Stimulated activated CD4-positive, alpha-beta T cell treated with anti-CD3 and anti-CD28 coated beads, Interleukin-1b, Interleukin-23, amount 100 ng/mL, for 4 hours (primary cell): Measurements from ENCODE around the gene SCARF2.
"Not testable (repeated sequence)": the region's sequence is repeated elsewhere in the genome, so short reads cannot be mapped to it uniquely, and the experiment has no call there.

Experiments used
- DNase-seq, 2 donors: peaks; one replicate each; pipeline ENCODE4 v3.0.0-alpha.2; 2020; ENCODE audit warnings: low read depth in 2 of 2

The SCARF2 gene

DNA sequence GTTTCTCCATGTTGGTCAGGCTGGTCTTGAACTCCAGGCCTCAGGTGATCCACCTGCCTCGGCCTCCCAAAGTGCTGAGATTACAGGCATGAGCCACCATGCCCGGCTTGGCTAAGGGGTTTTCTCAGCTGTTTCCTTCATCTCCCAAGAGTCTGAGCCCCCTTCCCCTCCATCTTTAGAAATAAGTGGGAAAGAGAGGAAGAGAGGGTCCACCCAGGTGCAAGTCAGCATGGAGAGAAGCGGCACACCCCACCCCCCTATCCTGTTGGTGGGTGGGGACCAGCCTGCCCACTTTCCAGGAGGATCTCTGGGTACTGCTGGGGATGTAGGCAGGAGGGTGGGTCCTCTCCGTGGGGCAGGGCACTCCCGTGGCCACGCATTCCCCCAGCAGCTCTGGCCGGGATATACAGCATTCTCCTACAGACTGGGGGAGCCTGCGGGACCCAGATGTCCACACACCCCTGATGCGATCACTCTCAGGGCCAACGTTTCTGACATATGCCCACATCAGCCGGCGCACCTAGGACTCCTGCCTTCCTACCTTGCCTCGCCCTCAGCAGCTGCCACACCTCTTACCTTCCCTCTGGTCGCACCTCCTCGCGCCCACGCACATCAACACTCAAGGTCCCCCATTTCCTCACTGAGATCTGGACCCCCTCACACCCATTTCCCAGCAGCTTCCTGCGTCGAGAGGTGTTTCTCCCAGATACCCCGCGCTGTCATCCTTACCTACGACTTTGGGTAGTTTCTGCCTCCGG is 8.9 kb downstream of the SCARF2 start:
- DNase-seq, result no peak

DNA sequence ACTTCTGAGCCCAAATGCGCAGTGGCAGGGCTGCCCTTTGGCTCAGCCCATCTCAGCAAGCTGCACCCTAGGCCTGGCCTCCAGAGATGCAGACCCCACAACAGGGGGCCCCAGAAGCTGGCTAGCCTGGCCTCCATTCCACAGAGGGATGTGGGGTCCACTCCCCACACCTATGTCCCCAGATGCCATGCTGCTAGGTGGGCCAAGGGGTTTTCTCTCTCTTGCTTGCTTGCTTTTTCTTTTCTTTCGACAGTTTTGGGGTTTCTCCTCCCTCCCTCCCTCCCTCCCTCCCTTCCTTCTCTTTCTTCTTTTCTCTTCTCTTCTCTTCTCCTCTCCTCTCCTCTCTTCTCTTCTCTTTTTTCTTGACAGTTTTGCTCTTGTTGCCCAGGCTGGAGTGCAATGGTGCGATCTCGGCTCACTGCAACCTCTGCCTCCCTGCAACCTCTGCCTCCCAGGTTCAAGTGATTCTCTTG is 9.6 kb downstream of the SCARF2 start:
- no peak for DNase-seq

DNA sequence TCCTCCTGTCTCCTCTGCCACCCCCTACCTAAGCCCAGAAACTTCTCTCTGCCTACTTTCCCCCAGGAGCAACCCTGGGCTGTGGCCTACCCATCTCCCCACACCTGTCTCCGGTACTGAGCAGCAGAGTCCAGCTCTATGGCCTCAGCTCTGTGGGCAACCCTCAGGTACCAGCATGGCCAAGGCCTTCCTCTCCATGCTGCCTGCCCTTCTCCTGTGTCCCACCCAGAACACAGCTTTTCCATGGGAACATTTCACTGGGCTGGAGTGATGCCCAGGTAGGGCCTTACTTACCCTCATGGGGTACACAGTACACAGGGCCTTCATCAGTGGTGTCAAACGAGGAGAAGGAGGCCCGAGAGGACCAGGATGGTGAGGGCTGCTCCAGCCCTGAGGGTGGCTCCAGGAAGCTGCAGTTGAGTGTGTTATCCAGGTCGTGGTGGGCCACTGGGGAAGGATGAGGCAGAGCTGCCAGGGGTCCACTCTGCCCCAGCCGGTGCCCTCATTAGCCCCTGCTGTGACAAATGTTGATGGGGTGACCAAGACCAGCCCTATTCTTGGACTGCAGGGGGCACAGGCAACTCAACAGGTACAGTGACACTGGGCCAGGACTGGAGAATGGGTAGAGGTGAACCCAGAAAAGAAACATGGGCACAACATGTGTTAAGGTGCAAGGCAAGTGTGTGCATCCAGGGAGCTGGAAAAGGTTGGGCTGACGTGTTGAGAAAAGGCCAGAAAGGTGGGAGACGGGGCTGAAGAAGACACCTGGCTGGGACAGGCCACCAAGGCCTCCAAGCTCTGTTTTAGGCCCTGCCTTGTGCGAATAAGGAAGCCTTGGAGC is 10.3 kb downstream of the SCARF2 start:
- no peak for DNase-seq

DNA sequence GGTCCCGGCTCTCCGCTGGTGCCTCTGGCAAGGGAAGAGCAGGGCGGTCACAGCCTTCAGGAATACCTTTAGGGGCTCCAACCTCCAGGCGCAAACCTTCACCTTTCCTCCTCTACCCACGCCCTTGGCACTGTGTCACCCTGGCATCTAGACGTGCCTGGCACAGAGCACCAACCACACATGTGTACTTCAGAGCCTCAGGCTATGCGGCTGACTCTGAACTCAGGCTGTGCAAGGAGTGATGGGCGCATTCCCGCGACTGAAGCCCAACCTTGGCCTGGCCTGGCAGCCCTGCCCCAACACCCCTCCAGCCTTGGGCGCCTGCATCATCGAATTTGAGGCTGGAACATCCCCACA is 11.4 kb downstream of the SCARF2 start:
- DNase-seq, result no peak

DNA sequence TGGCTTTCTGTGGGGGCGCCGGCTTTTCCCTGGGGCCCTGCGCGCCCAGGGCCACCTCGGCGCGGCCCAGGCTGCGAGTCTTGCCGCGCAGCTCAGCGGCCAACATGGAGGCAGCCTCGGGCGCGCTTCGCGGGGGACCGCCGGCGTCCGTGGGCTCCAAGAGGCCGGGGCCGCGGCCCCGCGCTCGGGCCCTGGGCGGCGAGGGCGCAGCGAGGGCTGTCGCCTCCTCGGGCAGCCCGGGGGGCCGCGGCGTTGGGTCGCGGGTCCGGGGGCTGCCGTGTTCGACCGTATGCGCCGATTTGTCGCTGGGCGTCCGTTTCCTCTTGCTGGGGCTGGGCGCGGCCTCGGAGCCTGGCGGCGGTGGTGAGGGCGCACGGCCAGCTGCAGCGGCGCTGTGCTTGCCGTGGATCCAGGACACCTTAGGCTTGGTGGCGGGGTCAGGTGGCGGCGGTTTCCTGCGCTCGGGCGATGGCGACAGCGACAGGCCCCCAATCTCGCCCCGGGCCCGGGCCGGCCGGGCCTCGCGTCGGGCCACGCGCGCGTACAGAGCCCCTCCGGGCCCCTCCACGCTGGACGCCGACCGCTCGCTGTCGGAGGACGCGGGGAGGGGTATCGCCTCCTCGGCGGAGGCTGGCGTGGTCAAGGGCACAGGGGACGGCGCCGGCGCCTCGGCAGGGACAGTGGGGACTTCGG is 11.9 kb downstream of the SCARF2 start:
- DNase-seq, result no peak

DNA sequence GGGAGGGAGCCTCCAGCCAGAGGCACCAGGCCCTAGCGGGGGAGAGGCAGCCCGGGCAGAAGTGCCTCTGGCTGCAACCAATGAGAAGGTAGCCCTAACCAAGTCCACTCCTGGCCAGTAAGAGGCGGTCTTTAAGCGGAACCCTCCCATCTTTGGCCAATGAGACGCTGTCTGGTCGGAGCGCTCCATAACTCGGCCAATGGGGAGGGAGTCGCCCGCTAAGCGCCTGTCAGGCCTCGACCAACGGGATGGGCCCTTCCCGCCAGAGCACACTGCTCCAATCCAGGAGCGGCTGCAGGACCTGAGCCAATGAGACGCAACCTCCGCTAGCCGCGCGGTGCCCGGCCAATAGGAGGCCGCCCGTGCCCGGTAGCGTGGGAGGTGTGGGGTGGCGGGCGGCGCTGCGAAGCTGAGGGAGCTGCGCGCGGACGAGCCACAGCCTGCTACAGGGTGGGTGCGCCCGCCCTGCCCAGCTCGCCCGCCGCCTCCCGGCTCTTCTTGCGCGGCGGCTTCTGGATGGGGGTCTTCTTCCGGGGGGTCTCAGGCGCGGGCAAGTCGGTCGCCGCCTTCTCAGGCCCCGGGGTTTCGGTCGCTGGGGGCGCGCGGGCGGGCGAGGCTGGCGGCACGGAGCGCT is 12.6 kb downstream of the SCARF2 start:
- no peak for DNase-seq

DNA sequence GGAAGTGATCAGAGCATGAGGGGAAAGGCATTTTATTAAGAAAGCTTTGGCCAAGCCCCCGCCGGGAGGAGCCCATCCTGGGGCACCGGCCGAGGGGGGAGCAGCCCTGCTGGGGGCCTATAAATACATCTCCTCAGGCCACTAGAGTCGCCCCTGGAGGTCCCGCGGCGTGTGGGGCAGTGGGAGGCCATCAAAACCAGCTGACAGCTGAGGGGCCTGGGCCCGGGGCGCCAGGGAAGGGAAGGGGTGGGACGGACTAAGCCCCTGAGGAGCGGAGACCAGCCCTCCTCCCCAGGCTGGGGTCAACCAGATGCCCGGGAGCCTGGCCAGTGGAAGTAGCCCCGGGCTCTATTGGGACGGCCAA is 13.1 kb downstream of the SCARF2 start:
- no peak for DNase-seq

DNA sequence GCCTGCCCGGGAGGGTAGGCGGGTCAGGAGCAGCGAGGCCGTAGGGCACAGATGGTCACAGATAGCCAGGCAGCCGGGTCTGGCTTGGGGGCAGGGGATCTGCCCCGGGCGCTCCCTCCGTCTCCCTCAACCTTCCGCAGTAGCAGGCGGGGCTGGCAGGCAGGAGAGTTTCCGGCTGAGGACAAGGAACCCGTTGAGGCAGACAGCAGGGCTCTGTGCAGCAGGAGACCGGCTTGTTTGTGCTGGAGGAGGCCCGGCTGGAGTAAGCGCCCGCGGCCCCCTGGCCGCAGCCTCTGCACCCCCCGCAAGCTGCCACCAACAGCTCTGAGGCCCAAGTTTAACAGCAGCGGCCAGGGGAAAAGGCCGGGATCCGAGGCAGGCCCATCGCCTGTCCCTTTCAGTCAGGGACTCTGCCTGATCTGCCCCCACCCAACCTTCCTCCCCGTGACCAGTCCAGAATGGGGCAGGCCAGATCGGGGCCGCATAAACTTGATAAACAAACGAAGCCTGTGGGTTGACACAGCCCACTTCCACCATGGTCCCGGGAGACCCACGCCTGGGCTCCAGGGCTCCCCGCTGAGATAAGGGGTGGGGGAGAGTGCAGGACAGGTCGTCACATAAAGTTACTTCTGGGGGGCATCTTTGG is 13.6 kb downstream of the SCARF2 start:
- no peak for DNase-seq

DNA sequence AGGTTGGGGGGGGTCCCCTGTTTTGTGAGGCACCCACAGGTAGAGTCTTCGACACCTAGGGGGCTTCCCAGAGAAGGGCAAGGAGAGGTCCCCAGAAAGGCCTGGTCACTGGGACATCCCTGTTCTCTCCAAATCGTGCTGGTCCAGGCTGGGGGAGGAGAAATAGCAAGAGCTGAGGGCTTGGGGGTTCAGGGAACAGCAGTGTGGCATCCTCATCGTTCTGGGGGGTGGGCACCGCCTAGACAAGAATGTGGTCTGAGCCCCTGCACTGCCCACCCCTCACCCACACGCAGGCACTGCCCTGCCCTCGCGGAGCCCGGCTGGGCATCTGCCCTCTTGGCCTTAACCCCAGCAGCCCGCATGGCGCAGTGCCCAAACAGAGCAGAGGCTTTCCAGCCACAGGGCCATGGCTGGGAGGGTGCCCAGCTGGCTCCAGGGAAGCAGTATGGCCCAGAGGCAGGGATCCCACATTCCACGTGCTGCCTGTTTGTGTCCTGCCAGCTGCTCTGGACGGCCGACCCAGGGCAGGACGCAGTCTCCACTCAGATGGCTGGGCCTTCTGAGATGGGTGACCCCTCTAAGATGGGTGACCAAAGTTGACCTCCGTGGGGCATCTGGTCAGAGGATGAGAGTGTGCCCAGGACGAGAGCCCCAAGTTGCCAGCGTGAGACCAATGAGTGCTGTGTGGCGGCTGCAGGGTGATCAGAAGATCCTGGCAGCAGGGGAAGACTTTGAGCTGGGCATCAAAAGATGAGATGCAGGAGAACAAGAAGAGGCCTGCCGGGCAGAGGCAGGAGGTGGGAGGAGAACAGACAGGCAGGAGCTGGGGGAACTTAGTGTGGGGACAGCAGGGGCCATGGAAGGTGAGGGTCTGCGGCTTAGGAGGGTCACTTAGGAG is 14.4 kb downstream of the SCARF2 start:
- no peak for DNase-seq

DNA sequence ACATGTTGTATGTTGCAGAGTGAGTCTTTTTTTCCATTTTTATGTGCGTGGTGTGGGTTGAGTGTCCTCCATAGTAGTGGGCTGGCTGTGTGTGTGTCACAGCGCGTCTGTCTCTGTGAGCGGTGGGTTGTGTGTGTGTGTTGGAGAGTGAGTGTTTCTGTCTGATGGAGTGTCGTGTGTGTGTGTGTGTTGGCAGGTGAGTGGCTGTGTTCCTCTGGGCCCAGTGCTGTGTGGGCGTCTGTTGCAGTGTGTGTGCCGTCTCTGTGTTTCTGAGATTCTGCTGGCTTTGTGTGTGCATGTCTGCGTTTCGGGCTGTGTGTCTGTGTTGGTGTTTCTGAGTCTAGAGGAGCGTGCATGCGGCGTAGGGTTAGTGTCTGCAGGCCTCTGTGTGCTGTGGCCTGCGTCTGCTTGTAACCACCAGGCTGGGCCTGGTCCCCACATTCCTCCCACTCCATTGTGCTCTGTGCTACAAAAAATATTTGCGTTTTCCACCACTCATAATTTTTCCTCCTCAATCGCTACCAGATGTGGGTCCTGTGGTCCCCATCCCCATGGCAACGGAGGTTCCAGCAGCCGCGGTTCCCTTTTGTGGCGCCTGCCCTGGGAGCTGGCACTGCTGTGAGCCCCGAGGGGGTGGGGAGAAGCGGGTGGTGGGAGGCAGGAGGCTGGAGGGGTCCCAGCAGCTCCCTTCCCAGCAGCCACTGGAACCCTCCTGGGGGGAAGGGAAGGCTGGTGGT is 15.2 kb downstream of the SCARF2 start:
- DNase-seq, result no peak

DNA sequence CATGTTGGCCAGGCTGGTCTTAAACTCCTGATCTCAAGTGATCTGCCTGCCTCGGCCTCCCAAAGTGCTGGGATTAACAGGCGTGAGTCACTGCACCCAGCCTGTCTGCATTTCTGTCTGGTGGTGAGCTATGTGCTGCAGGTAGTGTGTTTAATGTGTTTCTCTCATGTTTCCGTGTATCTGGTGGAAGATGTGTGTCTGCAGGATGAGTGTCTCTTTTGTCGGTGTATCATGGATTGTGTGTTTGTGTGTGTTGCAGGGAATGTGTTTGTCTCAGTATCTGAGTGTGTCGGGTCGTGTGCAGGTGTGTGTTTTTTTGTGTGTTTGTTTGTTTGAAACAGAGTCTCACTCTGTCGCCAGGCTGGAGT is 16.1 kb downstream of the SCARF2 start:
- no peak for DNase-seq

DNA sequence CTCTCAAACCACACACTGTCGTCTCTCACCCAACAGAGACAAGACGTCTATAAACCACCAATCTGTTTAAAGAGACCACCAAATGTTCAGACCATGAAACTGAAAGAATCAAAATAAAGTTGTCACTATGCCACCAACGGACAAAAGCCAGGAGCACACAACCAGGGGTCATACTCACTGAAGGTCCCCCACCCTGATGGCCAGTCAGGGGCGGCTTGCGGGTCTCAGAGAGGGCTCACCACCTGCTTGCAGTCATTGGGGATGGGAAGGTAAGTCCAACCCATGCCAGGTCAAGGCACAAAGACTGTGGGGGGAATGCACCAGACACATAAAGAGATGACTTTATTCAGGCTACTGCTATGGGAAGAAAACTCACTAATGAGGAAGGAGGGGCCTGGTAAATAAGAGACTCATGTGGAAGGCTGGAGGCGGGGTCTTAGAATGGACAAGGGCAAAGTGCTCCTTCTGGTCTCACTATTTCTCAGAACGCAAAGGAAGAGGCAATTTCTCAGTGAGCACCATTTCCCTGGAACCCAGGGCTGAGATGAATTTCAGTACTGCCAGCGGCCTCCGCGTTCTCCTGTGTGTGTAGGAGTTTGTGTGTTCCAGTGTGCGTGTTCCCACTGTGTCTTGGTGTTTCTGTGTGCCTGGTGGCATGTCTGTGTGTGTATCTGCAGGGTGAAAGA is 17.3 kb downstream of the SCARF2 start:
- no peak for DNase-seq

DNA sequence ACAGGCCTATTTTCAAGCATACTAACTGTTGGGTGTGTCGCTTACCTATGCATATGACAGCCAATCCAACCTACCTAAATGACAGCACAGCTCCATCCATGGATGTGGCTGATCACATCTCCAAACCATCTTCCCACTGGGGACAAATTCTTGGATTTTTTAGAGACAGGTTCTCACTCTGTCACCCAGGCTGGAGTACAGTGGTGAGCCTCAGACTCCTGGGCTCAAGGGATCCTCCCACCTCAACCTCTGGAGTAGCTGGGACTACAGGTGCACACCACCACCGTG is 18.0 kb downstream of the SCARF2 start:
- DNase-seq, result no peak

DNA sequence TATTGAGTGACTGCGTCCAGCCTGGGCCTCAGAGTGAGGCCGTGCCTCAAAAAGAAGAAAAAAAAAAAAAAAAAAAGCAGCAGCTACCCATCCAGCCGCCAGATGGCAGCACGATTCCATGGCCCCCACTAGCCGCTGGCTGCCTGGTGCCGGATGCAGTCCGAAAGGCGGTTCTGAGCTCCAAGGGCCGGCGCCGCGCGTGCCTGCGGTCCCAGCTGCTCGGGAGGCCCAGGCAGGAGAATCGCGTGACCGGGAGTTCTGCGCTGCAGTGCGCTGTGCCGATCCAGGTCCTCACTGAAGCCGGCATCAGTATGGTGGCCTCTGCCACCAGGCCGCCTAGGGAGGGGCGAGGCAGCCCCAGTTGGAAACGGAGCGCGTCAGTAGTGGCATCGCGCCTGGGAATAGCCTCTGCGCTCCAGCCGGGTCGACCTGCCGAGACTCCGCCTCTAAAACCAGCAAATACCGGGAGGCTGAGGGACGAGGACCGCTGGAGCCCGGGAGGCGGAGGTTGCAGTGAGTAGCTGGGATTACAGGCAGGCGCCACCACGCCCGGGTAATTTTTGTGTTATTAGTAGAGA is 19.3 kb downstream of the SCARF2 start:
- DNase-seq, result peak; percentile 64 to 67

DNA sequence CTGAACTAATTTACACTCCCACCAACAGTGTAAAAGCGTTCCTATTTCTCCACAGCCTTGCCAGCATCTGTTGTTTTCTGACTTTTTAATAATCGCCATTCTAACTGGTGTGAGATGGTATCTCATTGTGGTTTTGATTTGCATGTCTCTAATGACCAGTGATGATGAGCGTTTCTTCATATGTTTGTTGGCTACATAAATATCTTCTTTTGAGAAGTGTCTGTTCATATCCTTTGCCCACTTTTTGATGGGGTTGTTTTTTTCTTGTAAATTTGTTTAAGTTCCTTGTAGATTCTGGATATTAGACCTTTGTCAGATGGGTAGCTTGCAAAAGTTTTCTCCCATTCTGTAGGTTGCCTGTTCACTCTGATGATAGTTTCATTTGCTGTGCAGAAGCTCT is 21.9 kb downstream of the SCARF2 start:
- not testable (repeated sequence) for DNase-seq

DNA sequence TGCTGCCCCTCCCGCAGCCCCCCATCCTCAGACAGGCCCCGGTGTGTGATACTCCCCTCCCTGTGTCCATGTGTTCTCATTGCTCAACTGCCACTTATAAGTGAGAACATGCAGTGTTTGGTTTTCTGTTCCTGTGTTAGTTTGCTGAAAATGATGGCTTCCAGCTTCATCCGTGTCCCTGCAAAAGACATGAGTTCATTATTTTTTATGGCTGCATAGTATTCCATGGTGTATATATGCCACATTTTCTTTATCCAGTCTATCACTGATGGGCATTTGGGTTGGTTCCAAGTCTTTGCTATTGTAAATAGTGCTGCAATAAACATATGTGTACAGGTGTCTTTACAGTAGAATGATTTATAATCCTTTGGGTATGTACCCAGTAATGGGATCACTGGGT is 22.4 kb downstream of the SCARF2 start:
- not testable (repeated sequence) for DNase-seq

DNA sequence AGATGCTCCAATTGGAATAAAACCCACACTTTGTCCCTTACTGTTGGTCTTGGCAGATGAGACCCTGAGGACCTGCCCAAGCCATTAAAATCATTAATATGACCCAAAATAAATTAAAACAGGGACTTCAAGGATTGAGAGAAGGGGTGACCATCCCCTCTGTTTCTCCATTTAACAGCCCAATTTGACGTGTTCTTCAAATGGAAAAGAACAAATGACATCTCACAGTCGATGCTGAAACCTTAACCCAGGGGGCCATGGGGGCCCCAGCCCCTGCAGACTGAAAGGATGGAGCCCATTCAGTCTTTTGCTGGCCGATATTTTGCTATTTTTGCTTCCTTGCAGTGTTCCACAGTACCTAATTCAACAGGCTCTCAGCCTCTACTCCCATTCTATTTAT is 23.2 kb downstream of the SCARF2 start:
- no peak for DNase-seq

DNA sequence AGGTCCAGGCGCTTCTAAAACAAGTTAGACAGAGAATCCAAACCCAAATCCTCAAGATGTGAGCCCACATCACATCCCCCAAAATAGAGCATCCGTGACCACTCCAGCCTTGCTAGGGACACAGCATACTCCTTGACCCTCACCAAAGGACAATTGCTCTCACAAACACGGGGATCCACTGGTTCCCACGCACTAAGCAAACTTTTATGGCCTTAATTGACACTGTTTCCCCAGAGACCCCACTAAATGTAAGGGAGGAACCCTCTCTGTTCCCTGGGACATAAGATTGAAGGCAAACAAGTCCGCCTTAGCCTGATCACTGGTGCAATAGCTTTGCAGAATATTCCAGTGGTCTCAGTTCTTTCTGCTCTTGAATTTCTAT is 23.6 kb downstream of the SCARF2 start:
- DNase-seq, result no peak
